HCT116 (cell line): ENCODE data around the gene GRIK3. TPM values are rescaled to one million over a fixed set of nuclear protein-coding genes. Genes with fewer than 3 reads are reported as not detected.

Source experiments
- ATAC-seq: fragments of 200-7000 bp; cut with Tn5 transposase; 2 replicates; pipeline ENCODE4 v1.9.1; 2020; ENCODE audit warnings: mild to moderate bottlenecking, moderate library complexity
- BruUV-seq: library from RNA; stranded (reverse); fragments of 400-500 nt; replicated peaks from 2 replicates; lab custom pipeline; 2021; lab: Mats Ljungman, UMichigan
- CTCF ChIA-PET: fragments of 300-600 bp; sonication (Branson Sonifier 250); formaldehyde crosslinking; loops from one replicate; lab custom pipeline; 2021; ENCODE audit warnings: antibody characterized with exemption; lab: Charles Lee
- POLR2A ChIA-PET: fragments of 300-600, 350-600 bp; sonication (Branson Sonifier 250); formaldehyde crosslinking; loops from one replicate; lab custom pipeline; 2021; ENCODE audit warnings: antibody characterized with exemption; lab: Charles Lee
- RAD21 ChIA-PET, 2 experiments: fragments of 300-600 bp; sonication (Branson Sonifier 250); formaldehyde crosslinking; loops; one replicate each; lab custom pipeline; 2023; ENCODE audit warnings: low total read pairs in 2 of 2; ENCODE audit not compliant: uncharacterized antibody in 2 of 2, unreplicated experiment in 2 of 2, low non-redundant PET in 1 of 2; lab: Charles Lee
- DNase-seq: peaks from one replicate; pipeline ENCODE4 v3.0.0-alpha.2; 2010; ENCODE audit warnings: low read depth, low spot score
- H2AFZ ChIP-seq: fragments of 200-600 bp; shearing (Covaris generic), sonication (generic); 2 replicates; pipeline ENCODE4 v1.6.1; 2017; ENCODE audit warnings: low read depth, mixed run types, mixed read lengths, antibody characterized with exemption, low read length; ENCODE audit not compliant: poor library complexity, severe bottlenecking
- H3K27ac ChIP-seq: 2 replicates; pipeline ENCODE4 v1.5.1; 2012; ENCODE audit warnings: low read depth, low read length
- H3K27me3 ChIP-seq: fragments of 200-600 bp; sonication (generic); 2 replicates; pipeline ENCODE4 v1.6.1; 2016; ENCODE audit warnings: mixed run types, low read length, mixed read lengths; ENCODE audit not compliant: insufficient read depth
- H3K36me3 ChIP-seq, 2 experiments: fragments of 200-500 bp in 1 of 2; fragments of 200-600 bp in 1 of 2; sonication (Bioruptor generic) in 1 of 2; sonication (generic) in 1 of 2; 2 replicates each; pipeline versions ENCODE4 v1.5.1 to v1.6.1; 2014 to 2016; ENCODE audit warnings: low read length in 2 of 2, inconsistent platforms in 1 of 2, mixed read lengths in 1 of 2, mixed run types in 1 of 2; ENCODE audit not compliant: insufficient read depth in 2 of 2, control insufficient read depth in 1 of 2
- H3K4me1 ChIP-seq, 2 experiments: fragments of 200-600 bp in 1 of 2; sonication (generic) in 1 of 2; 2 replicates each; pipeline versions ENCODE4 v1.5.1 to v1.6.1; 2012 to 2017; ENCODE audit warnings: low read length in 2 of 2, inconsistent platforms in 1 of 2, mild to moderate bottlenecking in 1 of 2, mixed read lengths in 1 of 2, mixed run types in 1 of 2, moderate library complexity in 1 of 2; ENCODE audit not compliant: insufficient read depth in 2 of 2, control insufficient read depth in 1 of 2
- H3K4me2 ChIP-seq: fragments of 200-600 bp; sonication (generic); 2 replicates; pipeline ENCODE4 v1.6.1; 2017; ENCODE audit warnings: mixed run types, low read length, mixed read lengths
- H3K4me3 ChIP-seq, 2 experiments: fragments of 200-600 bp in 1 of 2; sonication (generic) in 1 of 2; replicated peaks in 1 of 2; 2 replicates each; pipeline ENCODE4 v1.5.1; 2011 to 2016; ENCODE audit warnings: low read length in 2 of 2, control low read depth in 1 of 2, low read depth in 1 of 2, mild to moderate bottlenecking in 1 of 2, mixed read lengths in 1 of 2, mixed run types in 1 of 2
- H3K79me2 ChIP-seq: fragments of 200-600 bp; sonication (generic); 2 replicates; pipeline ENCODE4 v1.6.1; 2017; ENCODE audit warnings: mild to moderate bottlenecking, mixed run types, low read length, moderate library complexity, mixed read lengths; ENCODE audit not compliant: insufficient read depth
- H3K9ac ChIP-seq: fragments of 200-600 bp; sonication (generic); 2 replicates; pipeline ENCODE4 v1.6.1; 2016; ENCODE audit warnings: low read length, mixed read lengths
- H3K9me2 ChIP-seq: fragments of 200-600 bp; sonication (generic), shearing (Covaris generic); 2 replicates; pipeline ENCODE4 v1.6.1; 2017; ENCODE audit warnings: mixed run types, mild to moderate bottlenecking, moderate library complexity; ENCODE audit not compliant: insufficient read depth
- H3K9me3 ChIP-seq, 2 experiments: fragments of 200-500 bp in 1 of 2; fragments of 200-600 bp in 1 of 2; sonication (Bioruptor generic) in 1 of 2; sonication (generic) in 1 of 2; 2 replicates each; pipeline ENCODE4 v1.6.1; 2014 to 2017; ENCODE audit warnings: low read length in 2 of 2, mixed read lengths in 2 of 2, inconsistent platforms in 1 of 2, low read depth in 1 of 2, mild to moderate bottlenecking in 1 of 2, mixed run types in 1 of 2, moderate library complexity in 1 of 2; ENCODE audit not compliant: control insufficient read depth in 1 of 2, insufficient read depth in 1 of 2
- H4K20me1 ChIP-seq: fragments of 200-600 bp; sonication (generic), shearing (Covaris generic); 2 replicates; pipeline ENCODE4 v1.6.1; 2017; ENCODE audit warnings: mixed run types, mild to moderate bottlenecking, moderate library complexity; ENCODE audit not compliant: insufficient read depth
- ATF3 ChIP-seq: IDR thresholded peaks from 2 replicates; pipeline ENCODE4 v1.6.1; 2012
- CBX3 ChIP-seq: IDR thresholded peaks from 2 replicates; pipeline ENCODE4 v1.6.1; 2012; ENCODE audit warnings: low read depth
- CEBPB ChIP-seq: IDR thresholded peaks from 2 replicates; pipeline ENCODE4 v1.6.1; 2012; ENCODE audit warnings: low read depth
- EZH2phosphoT487 ChIP-seq: fragments of 200-600 bp; IDR thresholded peaks from 2 replicates; pipeline ENCODE4 v1.6.1; 2018; ENCODE audit warnings: antibody characterized with exemption, borderline replicate concordance
- MAX ChIP-seq: IDR thresholded peaks from 2 replicates; pipeline ENCODE4 v1.6.1; 2012
- POLR2AphosphoS5 ChIP-seq: IDR thresholded peaks from 2 replicates; pipeline ENCODE4 v1.6.1; 2011; ENCODE audit warnings: mild to moderate bottlenecking, low read depth, low read length, moderate library complexity
- RAD21 ChIP-seq: IDR thresholded peaks from 2 replicates; pipeline ENCODE4 v1.6.1; 2012; ENCODE audit warnings: low read depth, mild to moderate bottlenecking
- SRF ChIP-seq: IDR thresholded peaks from 2 replicates; pipeline ENCODE4 v1.6.1; 2012; ENCODE audit warnings: low read depth
- TCF7L2 ChIP-seq: IDR thresholded peaks from 2 replicates; pipeline ENCODE4 v1.7.0; 2011; ENCODE audit warnings: borderline replicate concordance, inconsistent platforms; ENCODE audit not compliant: insufficient read depth, insufficient read length; ENCODE audit errors: extremely low read depth
- YY1 ChIP-seq: IDR thresholded peaks from 2 replicates; pipeline ENCODE4 v1.6.1; 2011; ENCODE audit warnings: low read length, low read depth, moderate library complexity, mild to moderate bottlenecking; ENCODE audit not compliant: insufficient replicate concordance; ENCODE audit errors: extremely low read depth
- ZBTB33 ChIP-seq: IDR thresholded peaks from 2 replicates; pipeline ENCODE4 v1.6.1; 2011; ENCODE audit warnings: mild to moderate bottlenecking, low read length, moderate library complexity; ENCODE audit not compliant: insufficient replicate concordance; ENCODE audit errors: extremely low read depth
- intact Hi-C: fragments of 100-400 bp; cut with micrococcal nuclease; formaldehyde crosslinking; loops from 2 replicates; pipeline ENCODE4 v1.10.0; 2022
- total RNA-seq: library from RNA; stranded (reverse); gene quantifications from one replicate; pipeline ENCODE4 v1.2.1, GENCODE V29; 2021; ENCODE audit not compliant: unreplicated experiment

Gene GRIK3
- total RNA-seq, 1 experiment from 2014 or later = not detected

- TF ChIP-seq YY1 = no peak
- TF ChIP-seq CBX3 = no peak
- no peak for TF ChIP-seq POLR2AphosphoS5
- TF ChIP-seq CEBPB = no peak
- no peak for TF ChIP-seq MAX
- TF ChIP-seq RAD21 = no peak
- no peak for TF ChIP-seq TCF7L2
- no peak for TF ChIP-seq ATF3
- TF ChIP-seq EZH2phosphoT487 = no peak
- TF ChIP-seq ZBTB33 = no peak
- no peak for TF ChIP-seq SRF
- ATAC-seq (no peak), DNase-seq (no peak)
- H3K79me2 ChIP-seq = no peaks in the 10 kb centered on the region
- no peaks in the 10 kb centered on the region for H3K4me1 ChIP-seq
- H3K27me3 ChIP-seq = peaks cover 50% of the 10 kb centered on the region
- H3K27ac ChIP-seq = no peak overlapping the region
- no peaks in the 10 kb centered on the region for H3K36me3 ChIP-seq
- H3K9me2 ChIP-seq = no peaks in the 10 kb centered on the region
- BruUV-seq = no TSS peak
- RAD21 ChIA-PET = no interaction called here
- POLR2A ChIA-PET = no interaction called here
- no peak overlapping the region for H3K4me3 ChIP-seq
- intact Hi-C loops = no loop called here
- H3K9ac ChIP-seq = no peak overlapping the region
- H3K9me3 ChIP-seq = no peaks in the 10 kb centered on the region
- CTCF ChIA-PET = no interaction called here
- no peak overlapping the region for H2AFZ ChIP-seq
- no peaks in the 10 kb centered on the region for H4K20me1 ChIP-seq
- no peak overlapping the region for H3K4me2 ChIP-seq
Measured at GRCh38 chr1:37059346-37059745, 25.0 kb upstream of the GRIK3 start.
